Activated CD4-positive, alpha-beta T cell treated with anti-CD3 and anti-CD28 coated beads, Interleukin-2, amount 50 U/mL, for 1 hour (primary cell): ENCODE measurements around the gene OPRL1.
A peak's percentile ranks its signal among the peaks of the same experiment; 100 is the strongest.
"Not testable (repeated sequence)": the region's sequence is repeated elsewhere in the genome, so short reads cannot be mapped to it uniquely, and the experiment has no call there.

Experiments used
- DNase-seq: peaks from one replicate; pipeline ENCODE4 v3.0.0-alpha.2; 2020

Gene OPRL1

GRCh38 chr20:64088586-64088985 is 8.7 kb downstream of the OPRL1 start:
- not testable (repeated sequence) for DNase-seq

GRCh38 chr20:64090165-64090564 is 10.3 kb downstream of the OPRL1 start:
- DNase-seq, result no peak

GRCh38 chr20:64091340-64091739 is 11.5 kb downstream of the OPRL1 start:
- DNase-seq, result no peak

- no peak for DNase-seq
These were observed 11.9 kb downstream of the OPRL1 start for GRCh38 chr20:64091770-64092169.

- DNase-seq, result no peak
These were observed 12.6 kb downstream of the OPRL1 start for GRCh38 chr20:64092258-64093012.

GRCh38 chr20:64093013-64093503 is 13.2 kb downstream of the OPRL1 start:
- DNase-seq, result no peak

- DNase-seq, result no peak
These were observed 15.6 kb downstream of the OPRL1 start for GRCh38 chr20:64095455-64095854.

GRCh38 chr20:64095927-64096326 is 16.0 kb downstream of the OPRL1 start:
- no peak for DNase-seq

- DNase-seq, result no peak
These were observed 16.7 kb downstream of the OPRL1 start for GRCh38 chr20:64096535-64096934.

GRCh38 chr20:64098471-64099013 is 18.7 kb downstream of the OPRL1 start:
- DNase-seq, result no peak

- DNase-seq, result no peak
These were observed 19.4 kb downstream of the OPRL1 start for GRCh38 chr20:64099086-64099786.

GRCh38 chr20:64099880-64100565 is 20.1 kb downstream of the OPRL1 start:
- DNase-seq, result no peak

GRCh38 chr20:64100566-64100888 is 20.6 kb downstream of the OPRL1 start:
- DNase-seq, result no peak

- no peak for DNase-seq
These were observed 21.2 kb downstream of the OPRL1 start for GRCh38 chr20:64100946-64101688.

- DNase-seq, result peak; percentile 72
These were observed 22.1 kb downstream of the OPRL1 start for GRCh38 chr20:64101731-64102621.

- no peak for DNase-seq
These were observed 22.9 kb downstream of the OPRL1 start for GRCh38 chr20:64102647-64103354.

GRCh38 chr20:64103871-64104666 is 24.2 kb downstream of the OPRL1 start:
- no peak for DNase-seq

GRCh38 chr20:64104667-64105451 is 25.0 kb downstream of the OPRL1 start:
- no peak for DNase-seq

GRCh38 chr20:64105846-64106434 is 26.1 kb downstream of the OPRL1 start:
- no peak for DNase-seq
